GM04503 (cell line): ENCODE results near the gene LYPD6B.

Source experiments
- DNase-seq: peaks from one replicate; pipeline ENCODE4 v3.0.0-alpha.2; 2012; ENCODE audit warnings: low read depth

LYPD6B gene

GRCh38 chr2:149125031-149125725 is 86.7 kb downstream of the LYPD6B start:
- no peak for DNase-seq

GRCh38 chr2:149129433-149129832 is 90.9 kb downstream of the LYPD6B start:
- DNase-seq: peak; percentile 35

- no peak for DNase-seq
Measured at GRCh38 chr2:149132339-149132738, 93.8 kb downstream of the LYPD6B start.

GRCh38 chr2:149132901-149133300 is 94.4 kb downstream of the LYPD6B start:
- no peak for DNase-seq

GRCh38 chr2:149134335-149134923 is 95.9 kb downstream of the LYPD6B start:
- DNase-seq: no peak

- DNase-seq: no peak
Measured at GRCh38 chr2:149136111-149136510, 97.6 kb downstream of the LYPD6B start.

- DNase-seq: no peak
Measured at GRCh38 chr2:149141046-149141445, 102.5 kb downstream of the LYPD6B start.

GRCh38 chr2:149143734-149144133 is 105.2 kb downstream of the LYPD6B start:
- DNase-seq: peak; percentile 53

- peak; percentile 54 for DNase-seq
Measured at GRCh38 chr2:149145314-149146295, 107.1 kb downstream of the LYPD6B start.

GRCh38 chr2:149146876-149147275 is 108.4 kb downstream of the LYPD6B start:
- no peak for DNase-seq

GRCh38 chr2:149148194-149149006 is 109.9 kb downstream of the LYPD6B start:
- DNase-seq: no peak

- no peak for DNase-seq
Measured at GRCh38 chr2:149149007-149149297, 110.5 kb downstream of the LYPD6B start.

GRCh38 chr2:149152469-149152953 is 114.0 kb downstream of the LYPD6B start:
- peak; percentile 39 for DNase-seq

- no peak for DNase-seq
Measured at GRCh38 chr2:149155196-149155969, 116.9 kb downstream of the LYPD6B start.

- no peak for DNase-seq
Measured at GRCh38 chr2:149155988-149156387, 117.5 kb downstream of the LYPD6B start.

- DNase-seq: no peak
Measured at GRCh38 chr2:149156971-149157740, 118.7 kb downstream of the LYPD6B start.

GRCh38 chr2:149158957-149159356 is 120.5 kb downstream of the LYPD6B start:
- DNase-seq: no peak

GRCh38 chr2:149160195-149160594 is 121.7 kb downstream of the LYPD6B start:
- DNase-seq: no peak

- no peak for DNase-seq
Measured at GRCh38 chr2:149160701-149161217, 122.3 kb downstream of the LYPD6B start.
